ENCODE data around the gene NPR2. TPM values are rescaled to one million over a fixed set of nuclear protein-coding genes. Genes with fewer than 3 reads are reported as not detected.

The NPR2 gene
- total RNA-seq, 1 experiment from 2014 or later, result 18.8 TPM

GRCh38 chr9:35795695-35796094 lies 4.3 kb downstream of the NPR2 start:
- BruUV-seq (replicated peaks), result no TSS peak
- H3K4me3 ChIP-seq (replicated peaks in 1 of 2; ENCODE audit: low read depth in 1 of 2, low read length in 2 of 2), result no peak overlapping the region
- no peak for DNase-seq (ENCODE audit: low read depth, low spot score)
- ATAC-seq, result 0 out of 2 replicates have a peak, but pooled peaks have one; percentile 58
- H3K9me3 ChIP-seq (ENCODE audit: control insufficient read depth in 1 of 2, insufficient read depth in 1 of 2, low read depth in 1 of 2, low read length in 2 of 2), result no peaks in the 10 kb centered on the region
- H3K9me2 ChIP-seq (ENCODE audit: insufficient read depth), result no peaks in the 10 kb centered on the region
- H2AFZ ChIP-seq (ENCODE audit: low read depth, low read length, poor library complexity, severe bottlenecking), result no peak overlapping the region
- RAD21 ChIA-PET (ENCODE audit: low non-redundant PET in 1 of 2, low total read pairs in 2 of 2, uncharacterized antibody in 2 of 2, unreplicated experiment in 2 of 2), result no interaction called here
- POLR2A ChIA-PET, result no interaction called here
- no peaks in the 10 kb centered on the region for H3K79me2 ChIP-seq (ENCODE audit: insufficient read depth, low read length)
- no peak overlapping the region for H3K9ac ChIP-seq (ENCODE audit: low read length)
- no peaks in the 10 kb centered on the region for H4K20me1 ChIP-seq (ENCODE audit: insufficient read depth)
- TF ChIP-seq SRF (IDR thresholded peaks at IDR 0.05; ENCODE audit: low read depth), result no peak
- TF ChIP-seq RAD21 (IDR thresholded peaks at IDR 0.05; ENCODE audit: low read depth), result no peak
- peak overlapping the region; percentile 25; the same call in 1 of the 2 replicates for H3K4me2 ChIP-seq (ENCODE audit: low read length)
- no peak overlapping the region for H3K27ac ChIP-seq (ENCODE audit: low read depth, low read length)
- H3K36me3 ChIP-seq (ENCODE audit: control insufficient read depth in 1 of 2, insufficient read depth in 2 of 2, low read length in 2 of 2), result 0 out of 4 replicates have a peak, but pooled peaks cover 0 to under 1% of the 10 kb centered on the region in 2 experiments
- peaks cover 0 to 27% of the 10 kb centered on the region in 2 experiments; a peak in 2 of 4 replicates for H3K4me1 ChIP-seq (ENCODE audit: control insufficient read depth in 1 of 2, insufficient read depth in 2 of 2, low read length in 2 of 2)
- CTCF ChIA-PET, result no interaction called here
- intact Hi-C loops (cut with micrococcal nuclease), result no loop called here
- no peaks in the 10 kb centered on the region for H3K27me3 ChIP-seq (ENCODE audit: insufficient read depth, low read length)

GRCh38 chr9:35797311-35798109 lies 6.1 kb downstream of the NPR2 start:
- H3K9me2 ChIP-seq (ENCODE audit: insufficient read depth), result no peaks in the 10 kb centered on the region
- H3K36me3 ChIP-seq (ENCODE audit: control insufficient read depth in 1 of 2, insufficient read depth in 2 of 2, low read length in 2 of 2), result 0 out of 4 replicates have a peak, but pooled peaks cover 0 to 5% of the 10 kb centered on the region in 2 experiments
- RAD21 ChIA-PET (ENCODE audit: low non-redundant PET in 1 of 2, low total read pairs in 2 of 2, uncharacterized antibody in 2 of 2, unreplicated experiment in 2 of 2), result interaction anchor here in 1 of 2 experiments (0.6 kb wide), 1 partner anchor 9 kb away, joined by 3 read pairs; no protein-coding TSS in a partner anchor
- DNase-seq (ENCODE audit: low read depth, low spot score) (no peak), ATAC-seq (no peak)
- H3K4me1 ChIP-seq (ENCODE audit: control insufficient read depth in 1 of 2, insufficient read depth in 2 of 2, low read length in 2 of 2), result peaks cover 0 to 27% of the 10 kb centered on the region in 2 experiments; a peak in 2 of 4 replicates
- no peak overlapping the region for H3K27ac ChIP-seq (ENCODE audit: low read depth, low read length)
- H4K20me1 ChIP-seq (ENCODE audit: insufficient read depth), result no peaks in the 10 kb centered on the region
- H3K9ac ChIP-seq (ENCODE audit: low read length), result no peak overlapping the region
- H3K9me3 ChIP-seq (ENCODE audit: control insufficient read depth in 1 of 2, insufficient read depth in 1 of 2, low read depth in 1 of 2, low read length in 2 of 2), result no peaks in the 10 kb centered on the region
- no peak overlapping the region for H3K4me2 ChIP-seq (ENCODE audit: low read length)
- no peaks in the 10 kb centered on the region for H3K79me2 ChIP-seq (ENCODE audit: insufficient read depth, low read length)
- POLR2A ChIA-PET, result no interaction called here
- CTCF ChIA-PET, result interaction anchor here (1.8 kb wide), 1 partner anchor 7 kb away, joined by 7 read pairs; no protein-coding TSS in a partner anchor
- no peaks in the 10 kb centered on the region for H3K27me3 ChIP-seq (ENCODE audit: insufficient read depth, low read length)
- H3K4me3 ChIP-seq (replicated peaks in 1 of 2; ENCODE audit: low read depth in 1 of 2, low read length in 2 of 2), result no peak overlapping the region
- H2AFZ ChIP-seq (ENCODE audit: low read depth, low read length, poor library complexity, severe bottlenecking), result no peak overlapping the region
- intact Hi-C loops (cut with micrococcal nuclease), result no loop called here
- BruUV-seq (replicated peaks), result no TSS peak
- TF ChIP-seq MAX (IDR thresholded peaks at IDR 0.05) (no peak), SRF (IDR thresholded peaks at IDR 0.05; ENCODE audit: low read depth) (no peak), JUND (IDR thresholded peaks at IDR 0.05) (no peak), RAD21 (IDR thresholded peaks at IDR 0.05; ENCODE audit: low read depth) (no peak), ZFX (IDR thresholded peaks at IDR 0.05) (no peak), CEBPB (IDR thresholded peaks at IDR 0.05; ENCODE audit: low read depth) (no peak), POLR2A (IDR thresholded peaks at IDR 0.05; ENCODE audit: borderline replicate concordance, extremely low read depth, insufficient read depth, insufficient read length) (no peak), ZBTB33 (IDR thresholded peaks at IDR 0.05; ENCODE audit: extremely low read depth, insufficient replicate concordance, low read length) (no peak), EGR1 (IDR thresholded peaks at IDR 0.05; ENCODE audit: low read depth) (no peak), EZH2 (IDR thresholded peaks at IDR 0.05) (no peak), POLR2AphosphoS5 (IDR thresholded peaks at IDR 0.05; ENCODE audit: low read depth, low read length) (no peak), SIN3A (IDR thresholded peaks at IDR 0.05; ENCODE audit: low read depth) (no peak), REST (IDR thresholded peaks at IDR 0.05; ENCODE audit: low read depth) (no peak), SP1 (IDR thresholded peaks at IDR 0.05; ENCODE audit: low read depth) (no peak), ELF1 (IDR thresholded peaks at IDR 0.05; ENCODE audit: borderline replicate concordance, low read depth) (no peak)
